Limb (tissue), 2 donors: Measurements from ENCODE around the gene PLPPR5.

Experiments
- DNase-seq, 2 donors: peaks; one replicate each; pipeline ENCODE4 v3.0.0-alpha.2; 2016; ENCODE audit errors: extremely low spot score in 2 of 2

Gene PLPPR5

GRCh38 chr1:98969798-98970490 is 34.7 kb downstream of the PLPPR5 start:
- no peak for DNase-seq

- no peak for DNase-seq
Observed at GRCh38 chr1:98967122-98967521, 37.5 kb downstream of the PLPPR5 start.

DNA sequence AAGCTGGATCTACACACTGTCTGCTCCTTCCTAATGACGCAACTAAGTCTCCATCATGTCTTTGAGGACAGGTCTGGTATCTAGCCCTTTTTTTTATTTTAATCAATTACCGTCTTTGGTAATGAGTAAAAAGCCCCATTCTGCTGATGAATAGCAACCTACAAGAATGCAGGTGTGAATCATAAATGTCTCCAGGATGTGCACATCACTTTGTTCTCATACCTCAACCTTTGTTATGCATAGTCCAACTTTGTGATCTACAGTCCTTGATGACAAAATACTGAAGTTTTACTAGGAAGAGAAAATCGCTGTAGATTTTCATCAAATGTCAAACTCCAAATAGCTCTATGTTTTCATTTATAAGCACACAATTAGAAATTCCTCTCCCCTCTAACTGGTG is 39.3 kb downstream of the PLPPR5 start:
- no peak for DNase-seq

DNA sequence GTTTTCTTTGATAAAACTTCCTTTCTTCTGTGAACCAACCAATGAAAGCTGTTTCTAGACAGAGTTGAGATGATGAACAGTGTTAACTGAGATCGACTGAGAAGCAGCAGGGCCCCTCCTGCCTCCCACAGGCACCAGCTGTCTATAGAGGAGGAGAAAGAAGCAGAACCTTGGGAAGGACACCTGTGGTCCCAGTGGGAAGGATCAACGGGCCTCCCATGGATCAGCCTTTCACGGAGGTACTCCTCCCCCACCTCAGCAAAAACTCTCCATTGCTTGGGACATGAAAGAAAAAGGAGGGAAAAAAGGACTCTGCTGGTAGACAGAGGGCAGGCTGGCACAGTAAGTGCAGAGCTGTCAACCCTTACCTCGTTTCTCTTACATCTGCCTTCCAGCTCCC is 40.5 kb downstream of the PLPPR5 start:
- DNase-seq = no peak

GRCh38 chr1:98963064-98963758 is 41.5 kb downstream of the PLPPR5 start:
- no peak for DNase-seq

DNA sequence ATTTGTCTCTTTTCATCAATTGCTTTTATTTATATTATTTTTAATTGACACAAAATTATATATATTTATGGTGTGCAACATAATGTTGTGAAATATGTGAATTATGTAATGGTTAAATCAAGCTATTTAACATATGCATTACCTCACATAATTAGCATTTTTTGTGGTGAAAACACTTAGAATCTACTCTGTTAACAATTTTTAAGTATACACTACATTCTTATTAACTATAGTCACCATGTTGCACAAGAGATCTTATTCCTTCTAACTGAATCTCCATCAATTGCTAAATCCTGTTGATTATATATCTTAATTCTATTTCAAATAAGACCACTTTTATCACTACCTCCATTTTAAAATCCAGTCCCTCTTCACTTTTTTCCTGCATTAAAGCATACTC is 42.5 kb downstream of the PLPPR5 start:
- no peak for DNase-seq

GRCh38 chr1:98949621-98950020 is 55.0 kb downstream of the PLPPR5 start:
- DNase-seq = no peak

DNA sequence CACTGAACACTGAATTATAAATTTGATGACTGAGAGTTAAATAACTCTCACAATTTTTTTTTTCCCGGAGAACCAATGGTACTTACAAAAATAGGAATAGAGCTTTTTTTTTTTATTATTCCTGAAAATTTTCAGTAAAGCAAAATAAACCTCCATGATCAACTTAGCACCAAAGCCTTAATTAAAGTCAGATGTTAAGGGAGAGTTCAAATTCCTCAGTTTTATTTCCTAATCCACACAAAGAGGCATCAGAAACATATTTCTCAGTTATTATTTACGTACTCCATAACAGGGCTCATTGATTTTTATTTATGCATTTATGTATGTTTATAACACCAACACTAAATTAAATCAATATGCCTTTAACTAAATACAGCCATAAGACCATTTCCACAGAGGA is 55.5 kb downstream of the PLPPR5 start:
- DNase-seq = peak in 1 of 2 donors; percentile 34

DNA sequence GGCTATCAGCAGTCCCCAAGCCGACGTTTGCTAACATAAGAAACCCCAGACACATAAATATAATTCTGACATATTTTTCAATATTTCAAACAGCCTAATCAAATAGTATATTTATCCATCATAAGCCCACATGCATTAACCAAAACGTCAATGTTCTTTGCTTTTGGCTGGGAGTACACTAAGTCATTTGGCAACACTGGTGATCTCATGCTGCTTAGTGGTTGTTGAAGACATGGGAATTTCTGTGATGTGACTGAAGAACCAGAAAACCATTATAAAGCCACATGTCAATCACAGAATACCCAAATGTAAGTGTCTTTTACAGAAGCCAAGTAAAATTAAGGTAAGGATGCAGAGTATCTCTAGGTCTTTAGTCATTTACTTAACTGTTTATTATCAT is 57.6 kb downstream of the PLPPR5 start:
- no peak for DNase-seq

DNA sequence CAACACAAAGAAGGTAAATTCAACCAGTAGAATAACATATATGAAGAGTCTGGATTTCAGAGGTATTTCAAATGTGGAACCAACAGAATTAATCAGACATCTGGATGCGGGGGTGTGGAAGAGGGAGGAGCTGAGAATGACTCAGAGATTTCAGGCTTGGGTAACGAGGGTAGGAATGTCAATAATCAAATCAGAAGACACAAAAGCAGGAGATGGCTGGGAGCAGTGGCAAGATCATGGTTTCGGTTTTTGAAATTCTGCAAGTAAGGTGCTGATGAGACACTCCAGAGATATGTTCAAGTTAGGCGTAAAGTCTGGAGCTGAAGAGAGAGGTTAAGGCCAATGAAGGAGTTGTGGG is 64.0 kb downstream of the PLPPR5 start:
- DNase-seq = no peak

DNA sequence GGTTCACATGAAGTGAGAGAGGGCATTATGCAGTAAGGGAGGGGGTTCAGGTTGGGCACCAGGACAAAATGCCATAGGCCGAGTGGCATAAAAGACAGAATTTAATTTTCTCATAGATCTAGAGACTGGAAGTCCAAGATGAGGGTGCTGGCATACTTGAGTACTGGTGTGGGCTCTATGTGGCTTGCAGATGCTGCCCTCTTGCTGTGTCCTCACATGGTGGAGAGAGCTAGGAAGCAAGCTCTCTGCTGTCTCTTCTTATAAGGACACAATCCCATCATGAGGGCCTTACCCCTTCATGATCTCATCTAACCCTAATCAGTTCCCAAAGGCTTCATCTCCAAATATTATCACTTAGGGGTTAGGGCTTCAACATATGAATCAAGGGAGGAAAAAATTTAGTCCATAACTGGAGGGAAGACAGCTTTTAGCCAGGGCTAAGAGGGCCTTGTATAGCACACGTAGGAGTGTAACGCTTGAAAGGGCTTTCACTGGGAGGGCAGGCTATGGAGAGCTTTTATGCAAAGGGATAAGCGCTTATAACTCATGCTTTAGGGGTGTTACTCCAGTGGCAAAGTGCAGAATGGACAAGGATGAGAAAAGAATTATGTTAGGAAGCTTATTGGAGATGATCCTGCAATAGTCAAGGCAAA is 64.5 kb downstream of the PLPPR5 start:
- no peak for DNase-seq

- no peak for DNase-seq
Observed at GRCh38 chr1:98939471-98939870, 65.2 kb downstream of the PLPPR5 start.

DNA sequence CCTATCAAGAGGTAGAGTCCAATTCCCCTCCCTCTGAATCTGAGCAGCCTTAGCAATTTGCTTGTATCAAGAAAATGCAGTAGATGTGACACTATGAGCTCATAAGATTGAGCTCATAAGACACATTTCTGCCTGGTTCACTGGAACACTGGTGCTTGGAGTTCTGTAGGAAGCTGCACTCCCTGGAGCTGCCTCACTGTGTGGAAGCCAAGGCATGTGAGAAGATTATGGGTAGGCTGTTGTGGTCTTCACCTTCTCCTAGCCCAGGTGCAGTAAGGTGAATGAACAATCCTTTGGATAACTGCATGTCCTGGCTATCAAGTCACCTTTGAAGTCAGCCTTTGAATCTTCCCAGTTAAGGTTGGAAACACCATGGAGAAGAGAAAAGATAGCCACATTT is 67.3 kb downstream of the PLPPR5 start:
- no peak for DNase-seq

DNA sequence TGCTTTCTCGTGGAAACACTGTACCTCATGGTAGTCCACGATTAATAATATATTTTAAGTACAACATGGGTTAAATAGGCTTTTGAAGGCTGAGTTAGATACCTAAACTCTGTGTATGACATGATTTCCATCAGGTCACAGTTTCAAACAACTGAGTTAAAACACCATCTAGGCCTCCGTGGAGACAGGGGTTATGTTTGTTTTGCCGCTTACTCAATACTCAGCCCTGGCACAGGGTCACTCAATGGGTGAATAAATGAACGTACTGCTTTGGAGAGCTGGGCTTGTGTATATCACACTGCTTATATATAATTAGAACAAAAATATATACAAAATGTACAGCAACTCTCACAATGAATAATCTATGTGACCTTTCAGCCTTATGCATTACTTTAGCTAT is 72.5 kb downstream of the PLPPR5 start:
- no peak for DNase-seq

- no peak for DNase-seq
Observed at GRCh38 chr1:98931128-98931835, 73.4 kb downstream of the PLPPR5 start.

DNA sequence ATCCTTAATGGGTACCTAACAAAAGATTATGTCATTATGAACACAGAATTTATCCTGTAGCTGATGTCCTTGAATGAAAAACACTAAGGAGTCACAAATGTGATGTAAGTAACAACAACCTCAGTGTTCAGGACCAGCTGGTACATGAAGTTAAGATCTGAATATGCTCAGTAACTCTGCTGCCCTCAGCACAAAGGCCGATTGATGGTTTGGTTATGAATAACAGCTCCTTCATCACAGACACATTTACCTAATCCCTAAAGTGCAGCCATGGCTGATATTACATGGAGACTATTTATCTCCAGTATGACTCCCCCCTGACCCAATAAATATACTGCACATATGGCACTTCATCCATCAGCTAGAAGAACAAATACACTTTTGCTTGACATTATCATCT is 75.2 kb downstream of the PLPPR5 start:
- DNase-seq = no peak

- no peak for DNase-seq
Observed at GRCh38 chr1:98926597-98926996, 78.1 kb downstream of the PLPPR5 start.

DNA sequence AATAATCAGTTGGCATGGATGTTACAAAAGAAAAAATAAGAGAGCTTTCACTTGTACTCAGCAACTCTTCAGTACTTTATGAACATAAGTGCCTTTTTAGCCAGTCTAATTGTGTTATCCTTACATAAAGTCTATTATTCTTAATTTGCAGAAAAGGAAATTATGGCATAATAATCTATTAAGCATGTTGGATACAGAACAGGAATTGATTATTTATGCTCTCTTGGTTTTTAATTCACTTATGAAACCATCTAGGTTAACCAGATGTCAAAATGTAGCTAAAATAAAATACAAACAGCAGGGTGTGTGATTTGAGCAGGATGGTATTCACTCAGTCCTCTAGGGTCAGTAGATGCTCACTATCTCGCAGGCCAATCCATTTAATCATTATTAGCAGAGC is 79.7 kb downstream of the PLPPR5 start:
- no peak for DNase-seq

- no peak for DNase-seq
Observed at GRCh38 chr1:98923667-98924066, 81.0 kb downstream of the PLPPR5 start.

DNA sequence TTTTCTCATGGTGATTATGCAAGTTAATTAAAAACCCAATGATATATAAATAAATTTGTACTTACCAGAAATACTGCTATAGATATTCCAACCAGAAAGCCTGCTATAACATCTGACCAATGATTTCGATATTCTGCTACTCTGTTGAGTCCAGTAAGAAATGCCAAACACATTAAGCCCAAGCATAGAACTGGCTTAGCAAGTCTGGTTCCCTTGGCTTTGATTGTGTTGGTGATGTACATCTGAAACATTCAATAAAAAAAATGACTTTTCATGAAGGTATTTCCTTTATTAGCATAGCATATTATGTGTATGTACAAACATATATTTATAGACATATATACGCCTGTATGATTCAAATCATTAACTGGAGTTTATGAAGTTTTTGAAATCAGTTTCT is 82.8 kb downstream of the PLPPR5 start:
- DNase-seq = no peak

GRCh38 chr1:98920441-98921110 is 84.1 kb downstream of the PLPPR5 start:
- no peak for DNase-seq

DNA sequence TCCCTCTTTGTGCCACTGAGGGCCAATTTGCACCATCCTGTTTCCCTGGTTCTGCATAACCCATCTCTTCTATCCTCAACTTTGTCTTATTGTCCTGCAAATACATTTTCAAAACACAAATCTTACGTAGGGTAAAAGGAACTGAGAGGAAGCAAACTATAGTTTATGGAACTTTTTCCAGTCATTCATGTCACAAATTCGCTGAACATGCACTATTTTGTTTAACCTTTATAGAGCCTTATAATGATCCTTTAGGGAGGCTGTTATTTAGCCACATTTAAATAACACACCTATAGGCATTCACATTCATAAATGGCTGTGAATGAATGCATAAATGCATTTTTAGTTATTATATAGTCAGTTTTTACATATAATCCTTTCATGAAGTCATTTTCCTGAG is 85.0 kb downstream of the PLPPR5 start:
- no peak for DNase-seq
